T-helper 17 cell (primary cell): ENCODE data around the gene STAM2. TPM values are rescaled to one million over a fixed set of nuclear protein-coding genes. Genes with fewer than 3 reads are reported as not detected.
"Not testable (repeated sequence)": the region's sequence is repeated elsewhere in the genome, so short reads cannot be mapped to it uniquely, and the experiment has no call there.

ENCODE experiments used
- ATAC-seq: fragments of 150-1000 bp; cut with Tn5 transposase; 2 replicates; pipeline ENCODE4 v1.10.0; 2021; ENCODE audit warnings: mild to moderate bottlenecking, moderate library complexity
- DNase-seq, 3 donors: peaks; one replicate each; pipeline versions ENCODE4 v3.0.0 to v3.0.0-alpha.2; 2020 to 2021
- H3K9me3 ChIP-seq: one replicate; pipeline ENCODE4 v1.7.0; 2013; ENCODE audit warnings: low read length, mild to moderate bottlenecking; ENCODE audit not compliant: control insufficient read depth, poor library complexity, severe bottlenecking
- H3K27ac Mint-ChIP-seq: one replicate; pipeline ENCODE4 v1.8.0; 2022; ENCODE audit warnings: mild to moderate bottlenecking, moderate library complexity, mixed read lengths
- H3K27me3 Mint-ChIP-seq: one replicate; pipeline ENCODE4 v1.8.0; 2022; ENCODE audit warnings: mixed read lengths
- H3K36me3 Mint-ChIP-seq: one replicate; pipeline ENCODE4 v1.8.0; 2022; ENCODE audit warnings: low read depth, mixed read lengths
- H3K4me1 Mint-ChIP-seq: one replicate; pipeline ENCODE4 v1.8.0; 2022; ENCODE audit warnings: mild to moderate bottlenecking, mixed read lengths
- H3K4me3 Mint-ChIP-seq: one replicate; pipeline ENCODE4 v1.8.0; 2022; ENCODE audit warnings: mild to moderate bottlenecking, moderate library complexity, mixed read lengths
- total RNA-seq, 4 donors: library from RNA in 2 of 4; stranded (reverse) in 2 of 4; gene quantifications; one replicate each; pipeline ENCODE4 v1.2.3 and lab custom pipeline; 2022 to 2026

Gene STAM2
- total RNA-seq, 2 donors from 2014 or later: 11.2 to 12.2 TPM

GRCh38 chr2:152165780-152166179 lies 9.8 kb downstream of the STAM2 start:
- Mint-ChIP-seq H3K36me3 (no peaks in the 10 kb centered on the region), H3K4me1 (peaks cover 22% of the 10 kb centered on the region), H3K27ac (no peak overlapping the region), H3K27me3 (no peaks in the 10 kb centered on the region), H3K4me3 (no peak overlapping the region)
- no peak for ATAC-seq
- H3K9me3 ChIP-seq: no peaks in the 10 kb centered on the region
- DNase-seq: no peak

DNA sequence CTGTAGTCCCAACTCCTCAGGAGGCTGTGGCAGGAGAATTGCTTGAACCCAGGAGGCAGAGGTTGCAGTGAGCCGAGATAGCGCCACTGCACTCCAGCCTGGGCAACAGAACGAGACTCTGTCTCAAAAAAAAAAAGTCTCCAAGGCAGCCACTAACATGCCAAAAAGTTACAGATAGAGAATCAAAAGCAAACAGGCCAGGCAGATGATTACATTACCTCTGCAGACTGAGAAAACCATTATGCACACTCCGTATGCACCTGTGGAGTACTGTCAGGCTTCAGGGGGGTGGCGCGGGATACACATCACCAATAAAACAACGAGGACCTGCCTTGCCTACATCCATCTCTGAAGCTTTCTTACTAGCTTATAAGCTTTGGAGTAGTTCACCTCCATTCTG lies 10.3 kb downstream of the STAM2 start:
- ATAC-seq (no peak), DNase-seq (no peak)
- H3K27me3 Mint-ChIP-seq: no peaks in the 10 kb centered on the region
- peaks cover 22% of the 10 kb centered on the region for H3K4me1 Mint-ChIP-seq
- H3K27ac Mint-ChIP-seq: peak overlapping the region; percentile 14
- no peak overlapping the region for H3K4me3 Mint-ChIP-seq
- H3K9me3 ChIP-seq: no peaks in the 10 kb centered on the region
- H3K36me3 Mint-ChIP-seq: no peaks in the 10 kb centered on the region

GRCh38 chr2:152163669-152164068 lies 11.9 kb downstream of the STAM2 start:
- not testable (repeated sequence) for H3K4me3 Mint-ChIP-seq, H3K27me3 Mint-ChIP-seq, DNase-seq, H3K36me3 Mint-ChIP-seq, H3K27ac Mint-ChIP-seq, H3K9me3 ChIP-seq, ATAC-seq
- H3K4me1 Mint-ChIP-seq: peaks cover 18% of the 10 kb centered on the region

GRCh38 chr2:152162141-152162540 lies 13.4 kb downstream of the STAM2 start:
- Mint-ChIP-seq H3K4me3 (no peak overlapping the region), H3K27ac (no peak overlapping the region), H3K4me1 (peaks cover 15% of the 10 kb centered on the region), H3K36me3 (peaks cover 2% of the 10 kb centered on the region), H3K27me3 (no peaks in the 10 kb centered on the region)
- H3K9me3 ChIP-seq: no peaks in the 10 kb centered on the region
- DNase-seq (no peak), ATAC-seq (no peak)

DNA sequence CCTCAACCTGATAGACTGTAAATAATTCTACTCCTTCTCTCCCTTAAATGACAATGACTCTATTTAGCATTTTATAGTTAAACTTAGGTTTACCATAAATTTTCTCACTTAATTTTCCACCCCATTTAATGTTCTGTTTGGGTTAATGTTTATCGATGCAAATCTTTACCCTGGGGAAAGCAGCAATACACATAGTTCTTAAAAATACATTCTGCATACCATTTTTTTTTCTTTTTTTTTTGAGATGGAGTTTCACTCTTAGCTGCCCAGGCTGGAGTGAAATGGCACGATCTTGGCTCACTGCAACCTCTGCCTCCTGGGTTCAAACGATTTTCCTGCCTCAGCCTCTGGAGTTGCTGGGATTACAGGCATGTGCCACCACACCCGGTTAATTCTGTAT lies 14.0 kb downstream of the STAM2 start:
- no peak overlapping the region for H3K4me3 Mint-ChIP-seq
- ATAC-seq (no peak), DNase-seq (no peak)
- H3K27ac Mint-ChIP-seq: no peak overlapping the region
- peaks cover 2% of the 10 kb centered on the region for H3K36me3 Mint-ChIP-seq
- H3K9me3 ChIP-seq: no peaks in the 10 kb centered on the region
- no peaks in the 10 kb centered on the region for H3K27me3 Mint-ChIP-seq
- peaks cover 15% of the 10 kb centered on the region for H3K4me1 Mint-ChIP-seq

DNA sequence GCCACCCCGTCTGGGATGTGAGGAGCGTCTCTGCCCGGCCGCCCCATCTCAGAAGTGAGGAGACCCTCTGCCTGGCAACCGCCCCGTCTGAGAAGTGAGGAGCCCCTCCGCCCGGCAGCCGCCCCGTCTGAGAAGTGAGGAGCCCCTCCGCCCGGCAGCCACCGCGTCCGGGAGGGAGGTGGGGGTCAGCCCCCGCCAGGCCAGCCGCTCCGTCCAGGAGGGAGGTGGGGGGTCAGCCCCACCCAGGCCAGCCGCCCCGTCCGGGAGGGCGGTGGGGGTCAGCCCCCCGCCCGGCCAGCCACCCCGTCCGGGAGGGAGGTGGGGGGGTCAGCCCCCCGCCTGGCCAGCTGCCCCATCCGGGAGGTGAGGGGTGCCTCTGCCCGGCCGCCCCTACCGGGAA lies 15.2 kb downstream of the STAM2 start:
- ATAC-seq: not testable (repeated sequence)

GRCh38 chr2:152157253-152157652 lies 18.3 kb downstream of the STAM2 start:
- H3K36me3 Mint-ChIP-seq: peaks cover 2% of the 10 kb centered on the region
- H3K4me1 Mint-ChIP-seq: peaks cover 15% of the 10 kb centered on the region
- no peak for ATAC-seq

More for the DNA sequence above, 15.2 kb downstream of the STAM2 start:
- H3K27ac Mint-ChIP-seq, H3K36me3 Mint-ChIP-seq, H3K9me3 ChIP-seq, DNase-seq, H3K27me3 Mint-ChIP-seq, H3K4me3 Mint-ChIP-seq: not testable (repeated sequence)
- peaks cover 15% of the 10 kb centered on the region for H3K4me1 Mint-ChIP-seq

GRCh38 chr2:152155209-152155608 lies 20.4 kb downstream of the STAM2 start:
- Mint-ChIP-seq H3K27ac (no peak overlapping the region), H3K27me3 (no peaks in the 10 kb centered on the region), H3K4me3 (no peak overlapping the region), H3K4me1 (peaks cover 13% of the 10 kb centered on the region), H3K36me3 (peaks cover 2% of the 10 kb centered on the region)
- no peaks in the 10 kb centered on the region for H3K9me3 ChIP-seq
- no peak for ATAC-seq
- no peak for DNase-seq

More at GRCh38 chr2:152157253-152157652, 18.3 kb downstream of the STAM2 start:
- peak overlapping the region; percentile 39 for H3K27ac Mint-ChIP-seq
- no peak overlapping the region for H3K4me3 Mint-ChIP-seq
- no peaks in the 10 kb centered on the region for H3K27me3 Mint-ChIP-seq
- DNase-seq: no peak
- no peaks in the 10 kb centered on the region for H3K9me3 ChIP-seq

DNA sequence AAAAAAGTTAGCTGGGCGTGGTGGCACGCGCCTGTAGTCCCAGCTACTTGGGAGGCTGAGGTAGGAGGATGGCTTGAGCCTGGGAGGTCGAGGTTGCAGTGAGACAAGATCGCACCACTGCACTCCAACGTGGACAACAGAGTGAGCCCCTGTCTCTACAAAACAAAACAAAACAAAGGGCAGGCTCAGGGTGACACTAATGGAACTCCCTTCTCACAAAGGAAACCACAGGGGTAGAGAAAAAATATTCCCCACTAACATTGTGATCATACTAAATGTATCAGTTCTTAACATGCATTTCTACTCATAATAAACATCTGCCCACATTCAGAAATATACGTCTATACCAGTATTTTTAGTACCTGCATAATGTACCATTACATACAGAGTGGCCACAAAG lies 21.1 kb downstream of the STAM2 start:
- H3K36me3 Mint-ChIP-seq: no peaks in the 10 kb centered on the region
- no peak for ATAC-seq
- no peaks in the 10 kb centered on the region for H3K27me3 Mint-ChIP-seq
- peaks cover 13% of the 10 kb centered on the region for H3K4me1 Mint-ChIP-seq
- DNase-seq: no peak
- no peaks in the 10 kb centered on the region for H3K9me3 ChIP-seq
- no peak overlapping the region for H3K4me3 Mint-ChIP-seq
- H3K27ac Mint-ChIP-seq: peak overlapping the region; percentile 72

- ATAC-seq (no peak), DNase-seq (no peak)
- Mint-ChIP-seq H3K27ac (peak overlapping the region; percentile 29), H3K4me1 (peaks cover 5% of the 10 kb centered on the region), H3K4me3 (no peak overlapping the region), H3K27me3 (no peaks in the 10 kb centered on the region), H3K36me3 (peaks cover 5% of the 10 kb centered on the region)
- H3K9me3 ChIP-seq: no peaks in the 10 kb centered on the region
These were observed 40.9 kb downstream of the STAM2 start for GRCh38 chr2:152134488-152135280.

- ATAC-seq: no peak
- DNase-seq: no peak
- H3K36me3 Mint-ChIP-seq: peaks cover 2% of the 10 kb centered on the region
- H3K9me3 ChIP-seq: no peaks in the 10 kb centered on the region
- no peaks in the 10 kb centered on the region for H3K27me3 Mint-ChIP-seq
- H3K27ac Mint-ChIP-seq: no peak overlapping the region
- peaks cover 7% of the 10 kb centered on the region for H3K4me1 Mint-ChIP-seq
- no peak overlapping the region for H3K4me3 Mint-ChIP-seq
These were observed 43.3 kb downstream of the STAM2 start for GRCh38 chr2:152132306-152132705.

GRCh38 chr2:152127628-152128027 lies 47.9 kb downstream of the STAM2 start:
- no peak for ATAC-seq
- H3K27me3 Mint-ChIP-seq: no peaks in the 10 kb centered on the region
- H3K27ac Mint-ChIP-seq: no peak overlapping the region
- peaks cover 5% of the 10 kb centered on the region for H3K4me1 Mint-ChIP-seq
- DNase-seq: no peak
- H3K36me3 Mint-ChIP-seq: peaks cover 2% of the 10 kb centered on the region
- H3K4me3 Mint-ChIP-seq: no peak overlapping the region
- no peaks in the 10 kb centered on the region for H3K9me3 ChIP-seq

DNA sequence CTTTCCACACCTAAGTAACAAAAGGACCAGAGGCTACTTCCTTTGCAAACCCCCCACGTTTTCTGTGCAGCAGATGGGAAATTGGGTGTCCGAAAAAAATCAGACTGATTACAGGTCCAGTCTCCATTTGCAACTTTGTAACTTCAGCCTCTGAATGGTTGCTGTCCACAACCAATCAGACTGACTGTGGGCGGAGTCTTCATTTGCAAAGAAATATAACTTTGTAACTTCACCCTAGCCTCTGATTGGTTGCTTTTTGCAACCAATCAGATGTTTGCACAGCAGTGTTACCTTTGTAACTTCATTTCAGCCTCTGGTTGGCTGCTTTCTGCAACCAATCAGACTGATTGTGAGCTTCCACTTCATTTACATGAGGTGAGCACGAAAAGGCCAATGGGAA lies 48.9 kb downstream of the STAM2 start:
- Mint-ChIP-seq H3K27me3 (no peaks in the 10 kb centered on the region), H3K36me3 (no peaks in the 10 kb centered on the region), H3K27ac (no peak overlapping the region), H3K4me3 (no peak overlapping the region), H3K4me1 (peaks cover 5% of the 10 kb centered on the region)
- ATAC-seq: no peak
- no peak for DNase-seq
- H3K9me3 ChIP-seq: no peaks in the 10 kb centered on the region

DNA sequence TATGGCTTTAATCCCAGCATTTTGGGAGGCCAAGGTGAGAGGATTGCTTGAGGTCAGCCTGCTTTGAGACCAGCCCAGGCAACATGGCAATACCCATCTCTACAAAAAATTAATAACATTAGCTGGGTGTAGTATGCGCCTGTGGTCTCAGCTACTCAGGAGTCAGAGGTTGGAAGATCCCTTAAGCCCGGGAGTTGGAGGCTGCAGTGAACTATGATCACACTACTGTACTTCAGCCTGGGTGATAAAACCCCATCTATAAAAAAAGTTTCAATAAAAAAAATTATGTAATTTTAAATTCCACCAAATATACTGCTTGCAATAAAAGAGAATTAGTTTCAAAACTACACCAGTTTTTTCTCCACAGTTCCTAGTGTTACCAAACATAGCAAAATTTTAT lies 53.4 kb downstream of the STAM2 start:
- Mint-ChIP-seq H3K27ac (no peak overlapping the region), H3K36me3 (no peaks in the 10 kb centered on the region), H3K4me3 (no peak overlapping the region), H3K4me1 (peaks cover 3% of the 10 kb centered on the region), H3K27me3 (no peaks in the 10 kb centered on the region)
- H3K9me3 ChIP-seq: no peaks in the 10 kb centered on the region
- DNase-seq: no peak
- no peak for ATAC-seq
